GM04503 (cell line): Measurements from ENCODE around the gene TSPAN6.

Experiments
- DNase-seq: peaks from one replicate; pipeline ENCODE4 v3.0.0-alpha.2; 2012; ENCODE audit warnings: low read depth

TSPAN6 gene

GRCh38 chrX:100636321-100636991 is at the start of gene TSPAN6:
TSPAN6 (minus strand) TSS chrX:100636806; CDS start chrX:100636694, 112 bp downstream.
- DNase-seq = no peak

- no peak for DNase-seq
Observed at GRCh38 chrX:100685997-100686305, 49.3 kb upstream of the TSPAN6 start.

- peak; percentile 21 for DNase-seq
Observed at GRCh38 chrX:100685284-100685996, 48.8 kb upstream of the TSPAN6 start.

GRCh38 chrX:100682939-100683338 is 46.3 kb upstream of the TSPAN6 start:
- DNase-seq = no peak

- DNase-seq = no peak
Observed at GRCh38 chrX:100681599-100681998, 45.0 kb upstream of the TSPAN6 start.

GRCh38 chrX:100680756-100681155 is 44.1 kb upstream of the TSPAN6 start:
- DNase-seq = no peak

- DNase-seq = no peak
Observed at GRCh38 chrX:100677611-100678181, 41.1 kb upstream of the TSPAN6 start.

- no peak for DNase-seq
Observed at GRCh38 chrX:100674705-100675104, 38.1 kb upstream of the TSPAN6 start.

- peak; percentile 47 for DNase-seq
Observed at GRCh38 chrX:100673397-100673953, 36.9 kb upstream of the TSPAN6 start.

GRCh38 chrX:100672966-100673365 is 36.4 kb upstream of the TSPAN6 start:
- no peak for DNase-seq

- no peak for DNase-seq
Observed at GRCh38 chrX:100663642-100664041, 27.0 kb upstream of the TSPAN6 start.

- DNase-seq = no peak
Observed at GRCh38 chrX:100662796-100663195, 26.2 kb upstream of the TSPAN6 start.

- DNase-seq = no peak
Observed at GRCh38 chrX:100662170-100662569, 25.6 kb upstream of the TSPAN6 start.

GRCh38 chrX:100659431-100660137 is 23.0 kb upstream of the TSPAN6 start:
- no peak for DNase-seq

GRCh38 chrX:100658941-100659381 is 22.4 kb upstream of the TSPAN6 start:
- no peak for DNase-seq

- DNase-seq = no peak
Observed at GRCh38 chrX:100654261-100654660, 17.7 kb upstream of the TSPAN6 start.

GRCh38 chrX:100652266-100652665 is 15.7 kb upstream of the TSPAN6 start:
- DNase-seq = no peak

- no peak for DNase-seq
Observed at GRCh38 chrX:100650841-100651240, 14.2 kb upstream of the TSPAN6 start.

GRCh38 chrX:100649550-100650356 is 13.1 kb upstream of the TSPAN6 start:
- peak; percentile 80 for DNase-seq

GRCh38 chrX:100648458-100649417 is 12.1 kb upstream of the TSPAN6 start:
- no peak for DNase-seq
